Adrenal gland (tissue), 12 donors: ENCODE data around the gene VTCN1. TPM values are rescaled to one million over a fixed set of nuclear protein-coding genes. Genes with fewer than 3 reads are reported as not detected.

Experiments used
- DNase-seq, 7 donors: peaks; one replicate each; pipeline ENCODE4 v3.0.0-alpha.2; 2019 to 2020
- H3K27ac ChIP-seq, 5 donors: fragments of 200-600 bp; sonication (generic) in 4 of 5; 1 replicate in 3 of 5; 2 replicates in 2 of 5; pipeline versions ENCODE4 v1.5.1 to v1.8.0; 2016 to 2020; ENCODE audit warnings: mild to moderate bottlenecking in 1 of 5
- H3K27me3 ChIP-seq: fragments of 200-600 bp; 2 replicates; pipeline ENCODE4 v1.8.0; 2021
- H3K36me3 ChIP-seq, 2 donors: fragments of 200-600 bp; replicated peaks in 1 of 2; 1 replicate in 1 of 2; 2 replicates in 1 of 2; pipeline versions ENCODE4 v1.5.1 to v1.8.0; 2018 to 2022
- H3K4me1 ChIP-seq, 2 donors: fragments of 200-600 bp; replicated peaks in 1 of 2; 1 replicate in 1 of 2; 2 replicates in 1 of 2; pipeline versions ENCODE4 v1.5.1 to v1.8.0; 2018 to 2021
- H3K4me3 ChIP-seq, 4 donors: fragments of 200-600 bp; sonication (generic) in 3 of 4; one replicate each; pipeline ENCODE4 v1.5.1; 2016 to 2018
- H3K9me3 ChIP-seq, 3 donors: fragments of 200-600 bp; sonication (generic) in 1 of 3; replicated peaks in 1 of 3; 1 replicate in 2 of 3; 2 replicates in 1 of 3; pipeline versions ENCODE4 v1.5.1 to v1.8.0; 2016 to 2021
- CTCF ChIP-seq, 6 experiments: fragments of 450-650 bp in 4 of 6; fragments of 200-600 bp in 2 of 6; sonication (generic) in 1 of 6; IDR thresholded peaks; 1 replicate in 5 of 6; 2 replicates in 1 of 6; pipeline versions ENCODE4 v1.5.1 to v1.8.0; 2016 to 2021; ENCODE audit warnings: antibody characterized with exemption in 6 of 6, mild to moderate bottlenecking in 2 of 6, moderate library complexity in 1 of 6
- POLR2A ChIP-seq, 2 donors: fragments of 450-650 bp; IDR thresholded peaks; one replicate each; pipeline ENCODE4 v1.6.1; 2017; ENCODE audit warnings: antibody characterized with exemption in 2 of 2, mild to moderate bottlenecking in 2 of 2, moderate library complexity in 1 of 2
- WGBS, 4 donors: extraction: QIAGEN DNeasy Blood & Tissue Kit in 2 of 4; methylation state at CpG; one replicate each; pipeline versions ENCODE4 v1.1.5 to v1.1.7; 2013 to 2017; 5-methylcytosine and 5-hydroxymethylcytosine counted together
- intact Hi-C, 2 donors: fragments of 100-400 bp; cut with DNase I; formaldehyde crosslinking; loops; one replicate each; pipeline versions ENCODE4 v1.14.1 to v1.15.0; 2022 to 2023
- polyA plus RNA-seq, 3 donors: library from polyadenylated mRNA; stranded (reverse); fragments of 200-250 nt in 2 of 3; fragments of 350-450 nt in 1 of 3; fragmentation: Illumina TruSeq in 1 of 3; extraction: RNeasy Lipid Tissue Mini Kit (QIAGEN cat#74804) in 1 of 3; gene quantifications; one replicate each; pipeline ENCODE4 v1.2.3, GENCODE V29; 2013 to 2014
- total RNA-seq, 9 donors: library from RNA; depleted of rRNA in 4 of 9; stranded (reverse); fragments of >200 nt in 4 of 9; fragments of 120-200 nt in 1 of 9; fragmentation: NEBNext Ultra II Directional in 1 of 9; extraction: Animal tissue kit (Norgen Biotek cat#: 25700) in 1 of 9; gene quantifications; one replicate each; pipeline versions ENCODE4 v1.1.0 to v1.2.4, GENCODE V29; 2013 to 2023
- donor health status: healthy with polysubstance abuse.
- donor health status: Bipolar disorder and iron deficiency.
- donor health status: DM: yes; HTN: yes; CAD: no.
- donor health status: DM: no; HTN: no; CAD: no.
- donor health status: DM: no; HTN: no; CAD: no.
- donor health status: DM: yes; HTN: yes; CAD: no.

The VTCN1 gene
- total and polyA plus RNA-seq, 12 donors: 0.11 TPM; not detected in 11

GRCh38 chr1:117137281-117137855 is 73.4 kb downstream of the VTCN1 start:
- Histone ChIP-seq H3K4me1 (no peaks in the 10 kb centered on the region), H3K9me3 (no peaks in the 10 kb centered on the region), H3K27ac (no peak overlapping the region), H3K27me3 (no peaks in the 10 kb centered on the region), H3K4me3 (no peak overlapping the region), H3K36me3 (no peaks in the 10 kb centered on the region)
- WGBS, 4 donors: 81 to 92% (median 87%) methylated on average over 2 to 3 of the region's 3 CpGs
- DNase-seq: no peak
- TF ChIP-seq CTCF (IDR thresholded peaks at IDR 0.05): no peak
- TF ChIP-seq POLR2A (IDR thresholded peaks at IDR 0.05): no peak
- intact Hi-C loops: no loop called here

- no peak for DNase-seq
- Histone ChIP-seq H3K4me1 (no peaks in the 10 kb centered on the region), H3K4me3 (no peak overlapping the region), H3K36me3 (no peaks in the 10 kb centered on the region), H3K9me3 (no peaks in the 10 kb centered on the region), H3K27me3 (no peaks in the 10 kb centered on the region), H3K27ac (no peak overlapping the region)
- whole genome bisulfite sequencing, 4 donors: 42 to 73% (median 55%) methylated on average over 2 of the region's 2 CpGs
- intact Hi-C loops: no loop called here
- TF ChIP-seq CTCF (IDR thresholded peaks at IDR 0.05): no peak
- no peak for TF ChIP-seq POLR2A (IDR thresholded peaks at IDR 0.05)
These were observed 74.0 kb downstream of the VTCN1 start for GRCh38 chr1:117136749-117137148.

- no peaks in the 10 kb centered on the region for H3K27me3 ChIP-seq
- H3K9me3 ChIP-seq: no peaks in the 10 kb centered on the region
- H3K4me1 ChIP-seq: no peaks in the 10 kb centered on the region
- no peaks in the 10 kb centered on the region for H3K36me3 ChIP-seq
- DNase-seq: no peak
- intact Hi-C loops: no loop called here
- TF ChIP-seq POLR2A (IDR thresholded peaks at IDR 0.05): no peak
- no peak for TF ChIP-seq CTCF (IDR thresholded peaks at IDR 0.05)
- H3K27ac ChIP-seq: no peak overlapping the region
- H3K4me3 ChIP-seq: no peak overlapping the region
- 68 to 85% (median 77%) methylated on average over 2 of the region's 2 CpGs for WGBS, 4 donors
These were observed 75.4 kb downstream of the VTCN1 start for GRCh38 chr1:117135329-117135728.

GRCh38 chr1:117130526-117130925 is 80.2 kb downstream of the VTCN1 start:
- intact Hi-C loops: loop anchor here in 1 of 2 donors (5.0 kb wide), 1 partner anchor 63 kb away; no protein-coding TSS in a partner anchor
- Histone ChIP-seq H3K9me3 (no peaks in the 10 kb centered on the region), H3K4me1 (no peaks in the 10 kb centered on the region), H3K36me3 (no peaks in the 10 kb centered on the region), H3K27ac (no peak overlapping the region), H3K27me3 (no peaks in the 10 kb centered on the region), H3K4me3 (no peak overlapping the region)
- WGBS, 4 donors: 84 to 94% (median 91%) methylated on average over 4 of the region's 4 CpGs
- TF ChIP-seq POLR2A (IDR thresholded peaks at IDR 0.05) (no peak), CTCF (IDR thresholded peaks at IDR 0.05) (no peak)
- DNase-seq: no peak
